ENCODE data around the gene SCNN1B.

DNA sequence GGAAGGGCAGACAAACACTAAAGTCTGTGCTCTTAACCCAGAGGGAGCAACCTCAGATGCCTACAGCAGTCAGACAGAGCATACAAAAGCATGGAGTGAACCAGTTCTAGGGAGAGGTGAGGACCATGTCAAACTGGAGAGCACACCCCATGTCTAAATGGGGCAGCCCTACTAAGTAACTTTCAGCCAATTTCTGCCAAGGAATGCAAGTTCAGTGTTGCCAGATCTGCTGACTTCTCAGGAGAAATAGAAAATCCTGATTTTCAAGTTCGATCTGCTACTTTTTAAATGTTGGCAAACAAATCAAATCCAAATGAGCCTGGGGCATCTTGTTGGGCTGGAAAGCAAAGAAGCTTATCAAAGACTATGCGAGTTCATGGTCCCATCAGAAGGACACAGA, 17.5 kb upstream of the SCNN1B start:
- TF ChIP-seq, protein P1, sequence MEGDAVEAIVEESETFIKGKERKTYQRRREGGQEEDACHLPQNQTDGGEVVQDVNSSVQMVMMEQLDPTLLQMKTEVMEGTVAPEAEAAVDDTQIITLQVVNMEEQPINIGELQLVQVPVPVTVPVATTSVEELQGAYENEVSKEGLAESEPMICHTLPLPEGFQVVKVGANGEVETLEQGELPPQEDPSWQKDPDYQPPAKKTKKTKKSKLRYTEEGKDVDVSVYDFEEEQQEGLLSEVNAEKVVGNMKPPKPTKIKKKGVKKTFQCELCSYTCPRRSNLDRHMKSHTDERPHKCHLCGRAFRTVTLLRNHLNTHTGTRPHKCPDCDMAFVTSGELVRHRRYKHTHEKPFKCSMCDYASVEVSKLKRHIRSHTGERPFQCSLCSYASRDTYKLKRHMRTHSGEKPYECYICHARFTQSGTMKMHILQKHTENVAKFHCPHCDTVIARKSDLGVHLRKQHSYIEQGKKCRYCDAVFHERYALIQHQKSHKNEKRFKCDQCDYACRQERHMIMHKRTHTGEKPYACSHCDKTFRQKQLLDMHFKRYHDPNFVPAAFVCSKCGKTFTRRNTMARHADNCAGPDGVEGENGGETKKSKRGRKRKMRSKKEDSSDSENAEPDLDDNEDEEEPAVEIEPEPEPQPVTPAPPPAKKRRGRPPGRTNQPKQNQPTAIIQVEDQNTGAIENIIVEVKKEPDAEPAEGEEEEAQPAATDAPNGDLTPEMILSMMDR (IDR thresholded peaks at IDR 0.05), result no peak
- TF ChIP-seq POLR2A (IDR thresholded peaks at IDR 0.05) (no peak), POLR2AphosphoS5 (IDR thresholded peaks at IDR 0.05) (no peak)

Measured in breast epithelium (tissue), 3 donors.